Pons (tissue), 1 donor: Measurements from ENCODE around the gene MAP2.
"Not testable (repeated sequence)": the region's sequence is repeated elsewhere in the genome, so short reads cannot be mapped to it uniquely, and the experiment has no call there.

Experiments
- DNase-seq: peaks from one replicate; pipeline ENCODE4 v3.0.0-alpha.2; 2016; ENCODE audit warnings: low spot score

The MAP2 gene

GRCh38 chr2:209591021-209591420, 167.2 kb downstream of the MAP2 start:
- DNase-seq, result no peak

DNA sequence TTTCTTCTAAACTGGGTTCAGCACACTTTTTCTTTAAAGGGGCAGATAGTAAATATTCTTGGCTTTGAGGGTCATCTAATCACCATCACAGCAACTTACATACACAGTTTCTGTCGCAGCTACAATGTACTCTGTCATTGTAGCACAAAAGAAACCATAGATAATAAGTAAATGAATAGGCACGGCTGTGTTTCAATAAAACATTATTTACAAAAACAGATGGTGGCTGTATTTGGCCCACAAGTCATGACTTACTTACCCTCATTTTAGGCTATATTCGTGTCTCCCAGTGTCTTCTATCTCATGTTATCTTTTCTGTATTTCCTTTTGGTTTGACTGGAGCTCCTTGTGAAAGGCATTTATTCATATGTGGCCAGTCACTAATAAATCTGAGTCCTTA, 168.3 kb downstream of the MAP2 start:
- DNase-seq, result no peak

DNA sequence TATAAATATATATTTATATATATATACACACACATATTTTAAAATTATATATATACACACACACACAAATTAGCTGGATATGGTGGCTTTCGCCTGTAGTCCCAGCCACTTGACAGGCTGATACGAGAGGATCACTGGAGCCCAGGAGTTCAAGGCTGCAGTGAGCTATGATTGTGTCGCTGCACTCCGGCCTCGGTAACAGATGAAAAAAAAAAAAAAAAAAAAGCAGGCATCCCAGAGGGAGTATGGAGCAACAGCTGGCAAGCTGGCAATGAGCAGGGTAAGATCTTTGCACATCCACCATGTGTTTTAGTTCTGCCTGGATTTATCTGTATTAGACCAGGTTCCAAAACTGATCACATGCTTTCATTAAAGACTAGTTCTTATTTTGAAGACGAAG, 170.1 kb downstream of the MAP2 start:
- DNase-seq, result no peak

GRCh38 chr2:209596262-209596661, 172.4 kb downstream of the MAP2 start:
- no peak for DNase-seq

- not testable (repeated sequence) for DNase-seq
These were observed 174.4 kb downstream of the MAP2 start for GRCh38 chr2:209598227-209598626.

GRCh38 chr2:209600341-209601171, 176.7 kb downstream of the MAP2 start:
- no peak for DNase-seq

DNA sequence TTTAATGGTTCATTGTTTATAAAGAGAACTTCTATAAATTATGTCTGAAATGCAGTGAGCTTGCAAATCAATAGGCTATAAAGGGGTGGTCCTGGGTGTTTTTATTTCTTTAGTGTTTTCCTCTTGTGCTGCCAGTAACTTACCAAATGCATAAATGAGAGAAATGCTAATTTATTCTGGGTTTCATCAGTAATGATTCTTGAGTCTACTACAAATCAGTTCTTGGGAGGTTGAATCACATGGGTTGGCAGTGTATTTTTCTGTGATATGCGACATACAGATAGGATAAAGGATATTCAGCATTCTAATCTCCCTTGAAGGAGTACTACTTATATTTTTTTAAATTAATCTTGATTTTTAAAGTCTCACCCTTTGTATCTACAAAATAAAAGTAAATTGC, 177.7 kb downstream of the MAP2 start:
- no peak for DNase-seq

DNA sequence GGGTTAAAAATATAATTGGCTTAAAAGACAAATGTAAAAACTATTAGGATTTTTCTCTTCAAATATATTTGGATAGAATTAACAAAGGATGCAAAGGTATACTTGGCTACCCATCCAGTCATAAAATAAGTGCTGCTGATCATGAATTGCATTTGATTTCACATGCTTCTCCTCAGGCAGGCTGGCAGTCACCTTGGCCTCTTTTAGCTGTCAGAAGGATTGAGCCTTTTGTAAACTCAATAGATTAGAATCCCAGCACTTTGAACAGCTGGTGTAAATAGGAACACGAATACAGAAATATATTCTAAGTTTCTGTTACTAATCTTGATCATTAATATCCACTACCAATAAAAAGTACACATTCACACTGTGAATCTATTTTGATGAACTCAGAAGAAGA, 178.4 kb downstream of the MAP2 start:
- DNase-seq, result no peak

GRCh38 chr2:209609531-209609930, 185.7 kb downstream of the MAP2 start:
- DNase-seq, result no peak

DNA sequence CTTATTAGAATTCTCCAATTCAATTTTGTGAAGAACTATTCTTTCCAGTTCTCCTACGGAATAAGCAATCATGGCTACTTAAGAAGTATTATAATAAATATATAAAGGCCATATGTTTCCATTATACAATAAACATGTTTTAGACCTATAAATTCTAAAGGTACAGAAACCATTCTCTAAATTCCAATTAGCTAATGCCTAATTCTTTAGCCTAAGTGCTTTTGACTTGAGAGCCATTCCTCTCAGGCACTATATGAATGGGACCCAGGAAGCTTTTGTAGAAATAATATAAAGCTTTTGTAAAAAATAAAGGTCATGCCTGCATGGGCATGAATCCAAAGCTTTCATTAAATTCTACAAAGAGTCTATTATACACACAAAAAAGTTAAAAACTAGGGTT, 186.8 kb downstream of the MAP2 start:
- DNase-seq, result no peak

- no peak for DNase-seq
These were observed 189.9 kb downstream of the MAP2 start for GRCh38 chr2:209613649-209614305.

DNA sequence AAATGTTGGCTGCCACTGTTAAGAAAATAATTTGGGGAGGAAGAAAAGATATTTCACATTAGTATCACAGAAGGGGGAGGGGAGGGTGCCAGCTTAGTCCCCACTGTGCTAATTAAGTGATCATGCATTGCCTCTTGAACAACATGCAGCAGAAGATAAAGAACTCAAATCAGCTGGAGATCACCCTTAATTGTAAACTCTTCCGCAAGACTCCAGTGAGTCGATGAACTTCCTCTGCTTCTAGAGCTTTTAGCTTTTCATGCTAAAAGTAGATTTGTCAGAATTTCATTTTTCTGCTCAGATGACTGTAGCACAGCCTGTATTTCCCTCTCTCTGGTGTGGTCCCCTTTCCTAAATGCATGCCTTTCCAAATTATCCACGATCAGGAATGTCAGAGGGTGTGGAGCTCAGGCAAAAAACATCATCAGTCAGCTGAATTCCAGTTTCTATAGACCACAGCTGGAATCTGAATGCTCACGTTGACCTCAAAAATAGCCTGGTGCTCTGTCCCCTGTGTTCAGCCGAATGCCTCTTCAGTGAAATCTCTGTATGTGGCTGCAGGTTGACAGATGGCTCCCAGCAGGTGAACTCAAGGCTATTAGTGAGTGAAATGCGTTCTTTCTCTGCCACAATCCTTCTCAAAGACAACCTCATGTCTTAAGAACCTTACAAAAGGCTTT, 191.0 kb downstream of the MAP2 start:
- DNase-seq, result peak; percentile 12

DNA sequence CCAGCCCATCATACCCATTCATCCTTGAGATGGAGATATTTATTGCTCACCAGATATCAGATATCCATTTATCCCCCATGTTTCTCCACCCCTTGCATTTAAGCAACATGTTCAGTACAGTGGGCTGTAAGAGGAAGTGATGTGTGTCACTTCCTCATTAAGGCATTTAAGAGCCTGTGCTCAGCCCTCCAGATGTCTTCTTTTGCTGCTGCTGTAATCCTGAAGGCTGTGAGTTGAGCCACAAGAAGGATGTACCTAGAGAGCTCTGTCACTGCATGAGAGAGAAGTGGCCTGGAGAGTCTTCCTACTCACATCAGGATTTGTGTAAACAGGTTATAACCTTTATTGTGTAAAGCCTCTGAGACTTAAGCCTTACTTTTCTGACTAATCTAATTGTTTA, 195.9 kb downstream of the MAP2 start:
- DNase-seq, result peak; percentile 43

DNA sequence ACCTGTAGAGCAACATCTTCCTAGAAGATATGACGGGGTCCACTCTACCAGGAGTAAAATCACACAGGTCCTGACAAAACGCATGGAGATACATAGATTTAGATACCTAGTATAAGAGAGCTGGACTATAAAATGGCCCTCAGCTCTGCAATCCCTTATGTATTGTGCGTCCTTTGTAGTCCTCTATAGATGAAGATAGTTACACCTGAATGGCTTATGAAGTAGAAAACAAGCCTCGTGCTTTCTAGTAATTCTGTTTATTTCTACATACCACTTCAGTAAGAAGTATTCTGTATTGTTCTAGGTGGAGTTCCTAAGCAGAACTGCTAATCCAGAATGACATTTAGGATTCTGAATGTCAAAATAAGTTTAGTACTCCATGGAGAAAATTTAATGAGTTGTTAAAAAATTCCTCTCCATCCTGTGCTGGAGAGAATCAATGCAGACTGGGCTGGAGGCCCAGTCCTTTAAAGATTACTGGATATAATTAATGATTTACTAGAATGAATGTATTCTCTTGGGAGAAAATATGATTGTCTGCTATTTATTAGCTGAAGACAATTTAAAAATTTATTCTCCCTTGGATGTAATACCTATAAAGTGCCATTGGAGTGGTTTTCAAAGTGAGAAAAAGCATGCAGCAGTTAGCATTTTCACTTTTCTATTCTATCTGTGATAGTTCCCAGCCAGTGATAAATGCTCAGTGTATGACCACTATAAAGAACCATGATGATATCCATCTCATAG, 200.5 kb downstream of the MAP2 start:
- DNase-seq, result no peak

DNA sequence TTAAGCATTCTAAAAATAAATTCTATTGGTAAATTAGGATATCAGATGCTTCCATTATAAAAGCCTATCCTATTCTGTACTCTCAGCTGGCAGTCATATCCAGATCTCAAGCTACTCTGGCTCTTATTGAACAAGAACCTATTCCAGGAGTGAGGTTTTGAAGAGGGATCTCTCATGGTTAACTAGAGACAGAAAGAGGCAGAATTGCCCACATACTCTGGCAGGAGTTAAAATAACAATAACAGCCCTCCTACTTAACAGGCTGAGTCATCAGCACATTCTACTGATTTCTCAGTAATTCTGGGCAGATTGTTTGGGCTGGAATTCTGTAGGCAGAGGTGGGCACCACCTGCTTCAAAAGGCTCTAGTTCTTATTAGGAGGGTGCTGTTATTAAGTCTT, 205.8 kb downstream of the MAP2 start:
- DNase-seq, result no peak

GRCh38 chr2:209633911-209634310, 210.1 kb downstream of the MAP2 start:
- DNase-seq, result no peak

- peak; percentile 82 for DNase-seq
These were observed 212.2 kb downstream of the MAP2 start for GRCh38 chr2:209636076-209636475.

DNA sequence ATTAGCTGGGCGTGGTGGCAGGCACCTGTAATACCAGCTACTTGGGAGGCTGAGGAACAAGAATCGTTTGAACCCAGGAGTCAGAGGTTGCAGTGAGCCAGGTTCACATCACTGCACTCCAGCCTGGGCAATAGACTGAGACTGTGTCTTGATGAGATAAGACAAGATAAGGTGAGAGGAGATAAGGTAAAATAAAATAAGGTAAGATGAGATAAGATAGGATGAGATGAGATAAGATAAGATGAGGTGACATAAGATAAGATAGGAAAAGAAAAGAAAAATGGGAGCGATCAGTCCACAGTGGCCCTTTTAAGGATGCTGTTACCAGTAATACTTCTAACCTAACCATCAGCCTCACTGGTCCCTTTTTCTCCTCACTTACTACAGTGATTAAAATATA, 213.4 kb downstream of the MAP2 start:
- DNase-seq, result no peak

GRCh38 chr2:209638346-209638745, 214.5 kb downstream of the MAP2 start:
- no peak for DNase-seq

GRCh38 chr2:209640358-209640757, 216.5 kb downstream of the MAP2 start:
- DNase-seq, result no peak

- DNase-seq, result no peak
These were observed 218.4 kb downstream of the MAP2 start for GRCh38 chr2:209642146-209642820.

GRCh38 chr2:209644842-209645241, 221.0 kb downstream of the MAP2 start:
- DNase-seq, result no peak
